ENCODE measurements around the gene FOXS1. TPM values are rescaled to one million over a fixed set of nuclear protein-coding genes. Genes with fewer than 3 reads are reported as not detected.

The FOXS1 gene
- total RNA-seq, 1 donor from 2014 or later = 21.8 TPM

DNA sequence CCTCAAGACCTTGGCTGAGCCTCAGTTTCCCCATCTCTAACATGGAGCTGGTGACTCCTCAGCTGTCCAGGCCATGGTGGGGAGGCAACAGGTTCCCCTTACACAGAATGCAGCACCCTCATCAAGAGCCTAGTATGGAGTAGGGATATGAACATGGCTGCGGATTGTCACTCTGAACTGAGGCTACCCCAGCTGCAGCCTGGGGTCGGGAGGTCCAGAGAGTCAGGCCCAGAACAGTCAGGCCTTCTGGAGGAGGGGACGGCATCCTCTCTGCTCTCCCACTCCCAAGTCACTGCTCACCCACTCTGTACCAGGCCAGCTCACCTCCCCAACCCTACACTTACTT lies 1.4 kb upstream of the FOXS1 start:
- intact Hi-C loops (cut with DNase I) = loop anchor here (1.0 to 10.0 kb wide), 2 partner anchors 23 to 122 kb away; partner anchors contain the start of gene BCL2L1

DNA sequence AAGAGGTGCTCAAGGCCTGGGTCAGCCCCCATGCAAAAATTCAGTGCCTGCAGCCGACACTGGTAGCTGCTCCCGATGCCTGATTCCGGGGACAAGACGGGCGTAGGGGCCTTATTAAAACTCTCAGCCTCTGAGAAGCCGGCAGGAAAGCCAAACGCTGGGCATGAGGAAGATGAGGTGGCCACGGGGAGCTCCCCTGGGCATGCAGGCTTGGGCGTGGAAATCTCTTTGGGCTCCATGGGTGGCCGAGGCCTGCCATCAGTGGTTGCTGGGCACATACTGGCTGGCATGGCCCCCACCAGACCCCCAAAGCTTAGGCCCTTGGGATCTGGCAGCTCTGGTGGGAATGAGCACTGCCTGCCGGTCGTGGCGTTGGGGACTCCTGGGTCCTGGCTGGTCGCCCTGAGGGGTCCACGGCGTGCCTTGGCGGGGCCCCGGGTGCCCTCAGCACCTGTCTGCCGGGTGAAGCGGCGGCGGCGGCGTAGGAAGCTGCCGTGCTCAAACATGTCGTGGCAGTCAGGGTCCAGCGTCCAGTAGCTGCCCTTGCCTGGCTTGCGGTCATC lies 586 bp downstream of the FOXS1 start:
- Histone ChIP-seq H3K9me3 (no peaks in the 10 kb centered on the region), H3K27ac (peak overlapping the region; percentile 94 to 95), H3K27me3 (no peaks in the 10 kb centered on the region), H3K4me1 (peaks cover 36 to 44% of the 10 kb centered on the region in 2 donors), H3K4me3 (peak overlapping the region; percentile 52 to 70), H3K36me3 (no peaks in the 10 kb centered on the region)
- no peak for DNase-seq (ENCODE audit: low spot score in 2 of 2)
- intact Hi-C loops (cut with DNase I) = loop anchor here (1.0 to 10.0 kb wide), 4 partner anchors 26 to 283 kb away; partner anchors contain the start of genes BCL2L1, DUSP15 and TTLL9
- TF ChIP-seq, protein P1, sequence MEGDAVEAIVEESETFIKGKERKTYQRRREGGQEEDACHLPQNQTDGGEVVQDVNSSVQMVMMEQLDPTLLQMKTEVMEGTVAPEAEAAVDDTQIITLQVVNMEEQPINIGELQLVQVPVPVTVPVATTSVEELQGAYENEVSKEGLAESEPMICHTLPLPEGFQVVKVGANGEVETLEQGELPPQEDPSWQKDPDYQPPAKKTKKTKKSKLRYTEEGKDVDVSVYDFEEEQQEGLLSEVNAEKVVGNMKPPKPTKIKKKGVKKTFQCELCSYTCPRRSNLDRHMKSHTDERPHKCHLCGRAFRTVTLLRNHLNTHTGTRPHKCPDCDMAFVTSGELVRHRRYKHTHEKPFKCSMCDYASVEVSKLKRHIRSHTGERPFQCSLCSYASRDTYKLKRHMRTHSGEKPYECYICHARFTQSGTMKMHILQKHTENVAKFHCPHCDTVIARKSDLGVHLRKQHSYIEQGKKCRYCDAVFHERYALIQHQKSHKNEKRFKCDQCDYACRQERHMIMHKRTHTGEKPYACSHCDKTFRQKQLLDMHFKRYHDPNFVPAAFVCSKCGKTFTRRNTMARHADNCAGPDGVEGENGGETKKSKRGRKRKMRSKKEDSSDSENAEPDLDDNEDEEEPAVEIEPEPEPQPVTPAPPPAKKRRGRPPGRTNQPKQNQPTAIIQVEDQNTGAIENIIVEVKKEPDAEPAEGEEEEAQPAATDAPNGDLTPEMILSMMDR (IDR thresholded peaks at IDR 0.05) = no peak

More for the DNA sequence above, 1.4 kb upstream of the FOXS1 start:
- TF ChIP-seq, protein P1 (IDR thresholded peaks at IDR 0.05) = no peak
- peak overlapping the region in 1 of 2 donors; percentile 94 for H3K27ac ChIP-seq
- DNase-seq (ENCODE audit: low spot score in 2 of 2) = no peak
- no peak overlapping the region for H3K4me3 ChIP-seq
- no peaks in the 10 kb centered on the region for H3K36me3 ChIP-seq
- H3K9me3 ChIP-seq = no peaks in the 10 kb centered on the region
- no peaks in the 10 kb centered on the region for H3K27me3 ChIP-seq
- H3K4me1 ChIP-seq = peaks cover 24 to 26% of the 10 kb centered on the region in 2 donors

DNA sequence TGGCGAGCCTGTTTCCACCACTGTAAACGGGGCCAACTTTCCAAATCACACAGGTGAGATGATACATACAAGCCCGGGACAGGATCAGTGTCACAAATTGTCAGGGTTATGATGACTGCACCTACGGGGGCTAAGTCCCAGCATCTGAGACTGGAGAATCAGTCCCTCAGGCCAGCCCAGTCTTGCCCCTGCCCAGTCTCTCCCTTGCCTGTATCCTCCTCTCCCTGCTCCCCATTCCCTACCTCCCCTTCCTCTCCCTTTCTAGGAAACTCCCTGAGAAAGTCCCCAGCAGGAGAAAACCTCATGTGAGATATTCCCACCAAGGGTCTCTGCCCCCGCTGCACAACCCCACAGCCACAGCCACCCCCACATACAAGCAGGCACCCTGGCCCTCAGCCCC lies 1.5 kb downstream of the FOXS1 start:
- H3K27ac ChIP-seq = peak overlapping the region; percentile 94 to 95

DNA sequence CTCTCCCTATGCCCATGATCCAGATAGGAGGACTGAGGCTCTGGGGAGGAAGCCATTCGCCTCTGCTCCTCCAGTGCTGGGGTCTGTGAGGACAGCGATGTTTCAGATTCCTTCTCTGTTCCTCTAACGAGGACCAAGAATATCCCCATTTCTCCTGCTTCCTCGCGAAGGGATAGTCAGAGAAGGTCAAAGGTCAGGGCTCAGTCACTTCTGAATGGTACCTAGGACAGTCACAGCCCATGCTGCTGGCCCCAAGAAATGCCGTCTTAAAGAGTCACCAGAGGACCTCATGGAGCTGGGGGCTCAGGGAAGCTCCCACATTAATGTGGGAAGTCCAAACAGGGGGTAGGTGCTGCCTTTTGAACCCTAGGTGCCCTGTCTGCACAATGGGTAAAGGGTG lies 2.1 kb downstream of the FOXS1 start:
- peak overlapping the region; percentile 52 to 70 for H3K4me3 ChIP-seq
- H3K27me3 ChIP-seq = no peaks in the 10 kb centered on the region
- peaks cover 36 to 54% of the 10 kb centered on the region in 2 donors for H3K4me1 ChIP-seq
- H3K36me3 ChIP-seq = no peaks in the 10 kb centered on the region
- TF ChIP-seq, protein P1 (IDR thresholded peaks at IDR 0.05) = no peak
- intact Hi-C loops (cut with DNase I) = loop anchor here (5.0 to 10.0 kb wide), 2 partner anchors 118 to 281 kb away; partner anchors contain the start of gene BCL2L1
- DNase-seq (ENCODE audit: low spot score in 2 of 2) = no peak
- no peaks in the 10 kb centered on the region for H3K9me3 ChIP-seq
- H3K27ac ChIP-seq = peak overlapping the region; percentile 94 to 95

More for the DNA sequence above, 1.5 kb downstream of the FOXS1 start:
- Histone ChIP-seq H3K4me3 (peak overlapping the region; percentile 52 to 70), H3K27me3 (no peaks in the 10 kb centered on the region), H3K4me1 (peaks cover 36 to 48% of the 10 kb centered on the region in 2 donors), H3K36me3 (no peaks in the 10 kb centered on the region), H3K9me3 (no peaks in the 10 kb centered on the region)
- TF ChIP-seq, protein P1 (IDR thresholded peaks at IDR 0.05) = no peak
- intact Hi-C loops (cut with DNase I) = loop anchor here (2.0 to 10.0 kb wide), 3 partner anchors 27 to 282 kb away; partner anchors contain the start of genes BCL2L1, DUSP15 and TTLL9
- no peak for DNase-seq (ENCODE audit: low spot score in 2 of 2)

DNA sequence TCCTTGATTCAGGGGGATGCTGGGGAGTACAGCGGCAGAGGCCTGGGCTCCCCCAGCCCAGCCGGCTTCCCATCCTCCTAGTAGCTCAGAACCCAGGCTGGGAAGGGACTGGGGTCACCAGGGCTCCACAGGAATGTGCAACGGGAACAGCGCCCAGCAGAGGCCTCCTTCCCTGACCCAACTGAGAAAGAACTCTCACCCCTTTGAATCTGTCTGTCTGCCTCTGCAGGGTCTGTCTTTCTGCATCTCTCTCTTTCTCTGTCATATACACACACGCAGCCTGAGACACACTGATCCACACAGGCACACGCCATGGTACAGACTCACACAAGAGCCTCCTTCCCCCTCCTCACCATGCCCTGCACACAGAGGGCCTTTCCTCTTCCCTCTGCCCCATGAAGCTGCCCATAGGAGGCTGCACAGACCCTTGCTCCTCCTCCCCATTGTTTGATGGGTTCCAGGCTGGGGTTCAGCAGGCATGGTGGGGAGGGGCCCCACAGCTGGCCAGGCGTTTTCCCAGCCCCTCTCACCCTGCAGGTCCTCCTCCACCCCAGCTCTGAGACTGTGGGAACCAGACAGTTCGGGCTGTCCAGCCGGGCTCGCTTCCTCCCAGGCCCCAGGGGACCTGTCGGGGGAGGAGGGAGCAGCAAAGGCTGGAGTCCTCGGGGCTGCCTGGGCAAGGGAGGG lies 2.8 kb downstream of the FOXS1 start:
- Histone ChIP-seq H3K4me1 (peaks cover 39 to 61% of the 10 kb centered on the region in 2 donors), H3K36me3 (no peaks in the 10 kb centered on the region), H3K27ac (peak overlapping the region; percentile 94 to 95), H3K27me3 (no peaks in the 10 kb centered on the region), H3K4me3 (peak overlapping the region; percentile 52 to 70), H3K9me3 (no peaks in the 10 kb centered on the region)
- DNase-seq (ENCODE audit: low spot score in 2 of 2) = peak in 1 of 2 donors; percentile 76
- TF ChIP-seq, protein P1 (IDR thresholded peaks at IDR 0.05) = no peak
- intact Hi-C loops (cut with DNase I) = loop anchor here (5.0 to 10.0 kb wide), 2 partner anchors 118 to 280 kb away; partner anchors contain the start of gene BCL2L1
